Measurements from ENCODE around the gene HAO1. TPM values are rescaled to one million over a fixed set of nuclear protein-coding genes. Genes with fewer than 3 reads are reported as not detected.

HAO1 gene
- total RNA-seq, 1 donor from 2014 or later = under 0.01 TPM

DNA sequence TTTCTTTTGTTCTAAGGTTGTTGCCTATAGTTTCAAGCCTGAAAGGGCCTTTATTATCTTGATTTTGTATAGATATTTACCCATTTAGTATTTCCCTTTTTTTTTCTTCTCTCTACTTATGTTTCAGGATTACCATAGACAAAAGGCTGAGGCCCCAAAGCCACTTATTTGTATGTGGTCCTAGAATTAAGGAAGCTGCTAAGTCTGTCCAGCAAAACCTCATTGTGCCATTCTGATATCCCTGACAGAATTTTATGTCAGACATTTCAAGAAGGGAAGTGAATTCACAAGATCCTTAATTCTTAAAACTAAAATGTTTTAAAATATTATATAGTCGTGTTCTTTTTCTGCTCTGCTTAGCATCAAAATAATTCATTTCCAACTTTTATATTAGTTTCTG lies 6.9 kb downstream of the HAO1 start:
- FAIRE-seq = no peak
- DNase-seq (ENCODE audit: low spot score in 2 of 2) = no peak

- FAIRE-seq = no peak
- no peak for DNase-seq (ENCODE audit: low spot score in 2 of 2)
Measured at GRCh38 chr20:7930343-7930742, 9.9 kb downstream of the HAO1 start.

DNA sequence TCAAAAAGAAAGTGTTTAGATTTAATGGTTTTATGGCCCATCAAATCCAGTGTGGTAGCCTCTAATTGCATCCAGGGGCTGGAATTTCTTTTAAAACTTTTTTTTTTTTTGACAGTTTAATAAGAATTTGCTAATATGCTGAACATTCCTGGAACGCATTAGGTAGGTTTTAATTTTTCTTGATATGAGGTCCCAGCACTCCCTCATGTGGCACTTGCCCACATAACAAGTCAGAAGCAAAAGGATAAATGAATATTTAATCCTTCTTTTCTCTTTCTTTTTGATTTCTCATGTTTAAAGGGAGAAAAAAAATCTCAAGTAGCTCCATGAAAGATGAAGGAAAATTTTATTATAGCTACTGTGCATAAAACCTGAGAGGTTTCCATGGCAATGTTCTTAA lies 13.5 kb downstream of the HAO1 start:
- no peak for DNase-seq (ENCODE audit: low spot score in 2 of 2)
- no peak for FAIRE-seq

GRCh38 chr20:7926323-7926722 lies 13.9 kb downstream of the HAO1 start:
- no peak for FAIRE-seq
- no peak for DNase-seq (ENCODE audit: low spot score in 2 of 2)

- FAIRE-seq = no peak
- DNase-seq (ENCODE audit: low spot score in 2 of 2) = no peak
Measured at GRCh38 chr20:7924692-7925091, 15.6 kb downstream of the HAO1 start.

- FAIRE-seq (no peak), DNase-seq (ENCODE audit: low spot score in 2 of 2) (no peak)
Measured at GRCh38 chr20:7916648-7917047, 23.6 kb downstream of the HAO1 start.

- DNase-seq (ENCODE audit: low spot score in 2 of 2) = no peak
- no peak for FAIRE-seq
Measured at GRCh38 chr20:7912551-7912950, 27.7 kb downstream of the HAO1 start.

DNA sequence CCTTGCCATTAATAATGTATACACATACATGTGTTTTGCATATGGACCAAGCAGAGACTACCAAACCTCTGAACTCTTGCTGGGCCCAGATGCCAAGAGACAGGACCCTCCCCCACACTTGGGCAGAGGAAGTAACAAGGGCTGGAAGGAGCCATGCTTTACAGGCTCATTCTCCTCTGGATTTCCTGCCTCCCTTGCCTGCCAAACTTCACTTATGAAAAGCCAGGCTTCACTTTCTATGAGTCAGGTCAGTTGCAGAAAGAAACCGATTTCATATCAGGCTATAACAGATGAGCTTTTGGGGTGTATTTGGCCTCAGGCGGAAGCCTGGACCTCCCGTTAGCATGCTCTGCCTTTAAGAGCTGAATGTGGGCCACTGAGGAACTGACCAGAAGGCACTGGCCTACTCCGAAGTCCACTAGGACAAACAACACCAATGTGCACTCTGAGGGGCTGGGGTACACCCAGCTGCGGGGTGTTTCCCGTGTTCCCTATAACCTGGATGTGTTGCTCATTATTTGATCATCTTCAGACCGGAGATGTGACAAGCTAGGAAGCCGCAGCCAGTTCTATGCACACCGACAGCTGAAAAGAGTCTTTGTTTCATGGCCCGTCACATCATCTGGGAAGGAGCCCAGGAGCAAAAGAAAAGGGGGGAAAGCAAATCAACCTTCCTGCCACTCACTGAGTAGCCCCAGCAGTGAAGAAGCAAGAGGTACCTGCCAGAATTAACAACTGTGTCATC lies 28.5 kb downstream of the HAO1 start:
- FAIRE-seq (no peak), DNase-seq (ENCODE audit: low spot score in 2 of 2) (no peak)

- FAIRE-seq = no peak
- DNase-seq (ENCODE audit: low spot score in 2 of 2) = no peak
Measured at GRCh38 chr20:7908905-7909304, 31.4 kb downstream of the HAO1 start.

DNA sequence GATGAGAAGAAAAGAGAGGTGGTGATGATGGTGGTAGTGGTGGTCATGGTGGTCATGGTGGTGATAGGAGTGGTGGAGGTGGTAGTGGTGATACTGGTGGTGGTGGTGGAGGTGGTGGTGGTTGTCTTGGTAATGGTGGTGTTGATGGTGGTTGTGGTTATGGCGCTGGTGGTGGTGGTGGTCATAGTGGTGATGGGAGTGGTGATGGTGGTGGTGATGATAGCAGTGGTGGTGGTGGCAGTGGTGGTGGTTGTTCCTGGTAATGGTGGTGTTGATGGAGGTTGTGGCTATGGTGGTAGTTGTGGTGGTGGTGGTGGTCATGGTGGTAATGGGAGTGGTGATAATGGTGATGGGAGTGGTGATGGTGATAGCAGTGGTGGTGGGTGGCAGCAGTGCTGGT lies 36.8 kb downstream of the HAO1 start:
- FAIRE-seq = no peak
- DNase-seq (ENCODE audit: low spot score in 2 of 2) = no peak

- FAIRE-seq (no peak), DNase-seq (ENCODE audit: low spot score in 2 of 2) (no peak)
Measured at GRCh38 chr20:7902879-7903278, 37.4 kb downstream of the HAO1 start.

DNA sequence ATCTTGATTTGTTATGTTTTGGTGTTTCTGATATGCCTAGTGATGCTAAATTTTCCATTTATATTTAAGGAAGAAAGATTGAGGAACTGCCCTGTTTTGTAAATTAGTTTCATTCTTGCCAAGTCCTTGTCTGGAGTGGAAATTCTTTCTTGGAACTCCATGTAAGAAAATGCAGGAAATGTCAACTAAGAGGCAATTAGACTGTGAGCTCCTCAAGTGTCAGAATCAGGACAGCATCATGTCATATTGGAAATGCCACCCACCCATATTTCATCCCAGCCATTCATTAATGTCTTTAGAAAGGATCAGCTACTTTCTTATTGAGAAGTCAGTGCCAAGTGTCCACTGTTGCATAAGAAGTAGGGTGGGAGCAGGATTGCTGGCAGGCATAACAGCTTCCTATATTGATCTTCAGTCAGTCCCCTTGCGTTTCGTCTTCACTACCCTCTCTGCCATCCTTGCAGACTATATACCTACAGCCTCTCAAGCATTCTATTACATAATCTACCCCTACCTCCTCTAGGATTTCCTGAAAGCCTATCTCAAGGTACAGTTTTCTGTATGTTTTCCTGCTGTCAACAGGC lies 42.4 kb downstream of the HAO1 start:
- DNase-seq (ENCODE audit: low spot score in 2 of 2) (no peak), FAIRE-seq (no peak)

DNA sequence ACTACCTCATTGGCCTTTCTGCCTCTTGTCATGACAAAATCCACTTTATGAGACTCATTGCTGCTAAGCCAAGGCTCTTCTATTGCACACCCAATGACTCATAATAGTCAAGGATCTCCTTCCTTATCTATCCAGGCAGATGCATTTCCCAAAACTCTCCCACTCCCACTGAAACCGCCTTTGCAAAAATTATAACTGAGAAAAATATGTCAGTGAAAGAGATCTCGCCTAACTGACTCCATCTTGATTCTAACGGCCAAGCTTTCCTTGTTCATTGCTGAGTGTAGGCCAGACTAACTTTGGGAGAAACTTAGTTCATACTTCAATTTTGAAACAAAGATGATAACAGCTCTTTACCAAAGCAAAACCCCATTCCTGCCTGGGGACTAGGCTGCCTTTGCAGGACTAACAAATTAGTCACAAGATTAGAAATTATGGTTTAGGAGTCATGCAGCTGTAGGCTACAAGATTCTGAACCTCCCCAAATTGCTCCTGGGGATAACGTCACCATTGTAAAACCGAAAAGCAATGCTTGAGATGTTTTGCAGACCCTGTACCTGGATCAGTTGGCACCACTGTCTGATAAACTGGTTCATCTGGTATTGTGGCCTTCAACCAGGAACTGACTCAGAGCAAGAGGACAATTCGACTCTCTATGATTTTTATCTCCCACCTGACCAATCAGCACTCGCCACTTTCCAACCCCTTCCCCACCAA lies 47.1 kb downstream of the HAO1 start:
- DNase-seq (ENCODE audit: low spot score in 2 of 2) (no peak), FAIRE-seq (no peak)

GRCh38 chr20:7891705-7892104 lies 48.6 kb downstream of the HAO1 start:
- no peak for FAIRE-seq
- no peak for DNase-seq (ENCODE audit: low spot score in 2 of 2)

DNA sequence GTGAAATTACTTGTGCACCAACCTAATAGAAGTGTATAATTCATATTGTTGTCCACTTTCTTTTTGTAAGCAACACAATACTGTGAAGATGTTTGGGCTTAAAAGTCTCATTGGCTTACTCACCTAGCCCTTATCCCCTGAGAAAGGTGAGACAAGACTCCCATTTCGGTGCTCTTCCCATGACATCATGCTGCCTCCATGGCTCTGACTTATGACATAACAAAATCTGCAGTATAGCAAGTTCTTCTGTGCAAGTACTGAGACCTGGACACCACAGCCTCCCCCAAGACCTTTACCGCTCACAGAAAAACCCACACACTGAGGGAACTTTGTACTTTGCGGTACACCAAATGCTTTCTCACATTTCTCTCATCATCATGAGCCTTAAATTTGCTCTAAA lies 50.5 kb downstream of the HAO1 start:
- DNase-seq (ENCODE audit: low spot score in 2 of 2) (no peak), FAIRE-seq (no peak)

- FAIRE-seq (no peak), DNase-seq (ENCODE audit: low spot score in 2 of 2) (no peak)
Measured at GRCh38 chr20:7883741-7884140, 56.5 kb downstream of the HAO1 start.

- DNase-seq (ENCODE audit: low spot score in 2 of 2) = no peak
- no peak for FAIRE-seq
Measured at GRCh38 chr20:7883309-7883708, 56.9 kb downstream of the HAO1 start.

GRCh38 chr20:7882076-7882475 lies 58.2 kb downstream of the HAO1 start:
- DNase-seq (ENCODE audit: low spot score in 2 of 2) (no peak), FAIRE-seq (no peak)

DNA sequence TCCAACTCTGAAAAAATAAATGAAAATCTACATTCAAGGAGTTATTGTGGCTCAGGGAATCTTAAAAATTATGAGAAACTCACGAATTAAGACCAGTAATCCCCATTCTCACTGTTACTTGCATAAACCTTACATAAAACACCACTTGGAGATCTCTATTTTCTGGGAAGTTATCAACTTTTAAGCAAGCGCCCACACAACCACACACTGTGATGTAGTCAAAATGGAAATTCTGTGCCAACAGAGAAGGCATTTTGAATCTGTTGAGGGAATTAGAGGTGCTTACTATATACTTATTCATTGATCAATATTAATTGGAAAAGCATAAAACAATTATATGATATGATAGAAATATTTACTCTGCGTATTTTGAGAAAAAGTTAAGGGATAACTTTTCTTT lies 58.7 kb downstream of the HAO1 start:
- FAIRE-seq (peak; percentile 23), DNase-seq (ENCODE audit: low spot score in 2 of 2) (no peak)

GRCh38 chr20:7879883-7880282 lies 60.4 kb downstream of the HAO1 start:
- no peak for DNase-seq (ENCODE audit: low spot score in 2 of 2)
- no peak for FAIRE-seq

GRCh38 chr20:7868108-7868507 lies 72.2 kb downstream of the HAO1 start:
- no peak for FAIRE-seq
- DNase-seq (ENCODE audit: low spot score in 2 of 2) = no peak

GRCh38 chr20:7866285-7866684 lies 74.0 kb downstream of the HAO1 start:
- no peak for DNase-seq (ENCODE audit: low spot score in 2 of 2)
- no peak for FAIRE-seq
